TTC549 (cell line): Measurements from ENCODE around the gene TEX22.

ENCODE experiments used
- FAIRE-seq: peaks from 2 replicates; lab custom pipeline; 2012; peaks lifted over from hg19 to GRCh38; lab: Jason Lieb, UNC

TEX22 gene

GRCh38 chr14:105456736-105457617 is 58.6 kb downstream of the TEX22 start:
- FAIRE-seq = no peak

- FAIRE-seq = no peak
These were observed 59.7 kb downstream of the TEX22 start for GRCh38 chr14:105458010-105458409.

- FAIRE-seq = no peak
These were observed 60.2 kb downstream of the TEX22 start for GRCh38 chr14:105458571-105458970.

GRCh38 chr14:105460116-105460515 is 61.8 kb downstream of the TEX22 start:
- no peak for FAIRE-seq

GRCh38 chr14:105460616-105461015 is 62.3 kb downstream of the TEX22 start:
- no peak for FAIRE-seq

GRCh38 chr14:105461903-105462302 is 63.6 kb downstream of the TEX22 start:
- FAIRE-seq = no peak
